PC-9 (cell line): ENCODE data around the gene DIPK1B. TPM values are rescaled to one million over a fixed set of nuclear protein-coding genes. Genes with fewer than 3 reads are reported as not detected.

Source experiments
- BruUV-seq: library from RNA; stranded (reverse); fragments of 400-500 nt; replicated peaks from 2 replicates; lab custom pipeline; 2021; lab: Mats Ljungman, UMichigan
- CTCF ChIA-PET: fragments of 300-600 bp; sonication (Branson Sonifier 250); formaldehyde crosslinking; loops from one replicate; lab custom pipeline; 2022; ENCODE audit warnings: antibody characterized with exemption; lab: Charles Lee
- POLR2A ChIA-PET: fragments of 300-600 bp; sonication (Branson Sonifier 250); formaldehyde crosslinking; loops from one replicate; lab custom pipeline; 2022; ENCODE audit warnings: antibody characterized with exemption; ENCODE audit not compliant: unreplicated experiment; lab: Charles Lee
- DNase-seq, 2 experiments: peaks; one replicate each; pipeline versions ENCODE4 v3.0.0 to v3.0.0-alpha.2; 2015 to 2022; ENCODE audit warnings: mixed read lengths in 1 of 2
- H2AFZ ChIP-seq: fragments of 200-600 bp; sonication (generic); 2 replicates; pipeline ENCODE4 v1.8.1; 2017; ENCODE audit warnings: antibody characterized with exemption
- H3F3A ChIP-seq: fragments of 200-600 bp; sonication (generic); 2 replicates; pipeline ENCODE4 v1.8.1; 2017; ENCODE audit warnings: antibody characterized with exemption, mild to moderate bottlenecking, low read depth; ENCODE audit not compliant: insufficient read depth
- H3K27ac ChIP-seq: fragments of 200-600 bp; sonication (generic); 2 replicates; pipeline ENCODE4 v1.6.1; 2016; ENCODE audit warnings: mixed run types
- H3K27me3 ChIP-seq: fragments of 200-600 bp; sonication (generic); 2 replicates; pipeline ENCODE4 v1.6.1; 2016; ENCODE audit warnings: low read depth, mixed run types; ENCODE audit not compliant: insufficient read depth
- H3K36me3 ChIP-seq: fragments of 200-600 bp; sonication (generic); 2 replicates; pipeline ENCODE4 v1.6.1; 2016; ENCODE audit warnings: low read depth, mixed run types
- H3K4me1 ChIP-seq: fragments of 200-600 bp; sonication (generic); replicated peaks from 2 replicates; pipeline ENCODE4 v1.6.1; 2016; ENCODE audit warnings: mixed run types; ENCODE audit not compliant: insufficient read depth
- H3K4me2 ChIP-seq: fragments of 200-600 bp; sonication (generic); 2 replicates; pipeline ENCODE4 v1.6.1; 2017; ENCODE audit warnings: mixed run types
- H3K4me3 ChIP-seq: fragments of 200-600 bp; sonication (generic); 2 replicates; pipeline ENCODE4 v1.6.1; 2016; ENCODE audit warnings: mixed run types
- H3K79me2 ChIP-seq: fragments of 200-600 bp; sonication (generic); 2 replicates; pipeline ENCODE4 v1.6.1; 2017; ENCODE audit warnings: low read depth, mixed run types
- H3K9me2 ChIP-seq: fragments of 200-600 bp; sonication (generic); 2 replicates; pipeline ENCODE4 v1.8.1; 2017; ENCODE audit warnings: mild to moderate bottlenecking; ENCODE audit not compliant: insufficient read depth
- H3K9me3 ChIP-seq: fragments of 200-600 bp; sonication (generic); 2 replicates; pipeline ENCODE4 v1.8.1; 2016; ENCODE audit warnings: low read depth; ENCODE audit not compliant: insufficient read depth
- H4K20me1 ChIP-seq: fragments of 200-600 bp; sonication (generic); 2 replicates; pipeline ENCODE4 v1.8.1; 2017; ENCODE audit not compliant: insufficient read depth
- EZH2 ChIP-seq: fragments of 200-600 bp; sonication (generic); IDR thresholded peaks from 2 replicates; pipeline ENCODE4 v1.8.0; 2017; ENCODE audit warnings: antibody characterized with exemption, low read depth
- intact Hi-C: fragments of 100-400 bp; cut with micrococcal nuclease; formaldehyde crosslinking; loops from one replicate; pipeline ENCODE4 v1.10.0; 2022; ENCODE audit not compliant: unreplicated experiment
- total RNA-seq: library from RNA; stranded (reverse); gene quantifications from 2 replicates; pipeline ENCODE4 v1.2.3, GENCODE V29; 2021
- TF ChIP-seq, protein P1 (sequence below): fragments of 200-600 bp; sonication (generic); conservative IDR thresholded peaks from 2 replicates; pipeline ENCODE4 v1.6.1; 2017; ENCODE audit warnings: mixed run types, antibody characterized with exemption, mild to moderate bottlenecking, moderate library complexity

Gene DIPK1B
- total RNA-seq, 1 experiment from 2014 or later = 19.0 TPM

DNA sequence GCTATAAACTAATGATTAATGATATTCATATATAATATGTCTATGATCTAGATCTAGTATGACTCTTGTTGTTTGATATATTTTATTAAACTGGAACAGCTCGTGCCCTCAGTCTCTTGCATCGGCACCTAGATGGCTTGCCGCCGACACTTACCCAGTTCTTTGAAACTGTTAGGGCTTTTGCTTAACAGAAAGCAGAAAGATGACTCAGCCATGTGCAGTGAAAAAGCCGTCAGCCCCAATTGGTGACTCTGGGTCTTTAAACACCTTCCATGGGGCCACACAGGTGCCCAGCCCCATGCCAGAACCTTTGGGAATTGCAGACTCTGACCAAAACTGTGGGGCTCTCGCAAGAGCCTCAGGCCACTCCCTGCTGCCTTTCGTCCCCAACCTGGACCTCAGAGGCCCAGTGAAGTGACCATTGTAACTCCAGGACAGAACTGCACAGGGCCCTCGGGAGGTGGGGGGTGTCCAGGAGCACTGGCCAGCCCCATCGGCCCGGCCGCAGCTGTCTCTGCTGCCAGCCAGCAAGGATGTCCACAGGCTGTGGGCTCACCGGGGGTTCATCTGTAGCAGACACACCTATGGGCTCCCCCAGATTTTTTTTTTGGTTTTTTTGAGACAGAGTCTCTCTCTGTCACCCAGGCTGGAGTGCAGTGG lies 22.6 kb downstream of the DIPK1B start:
- no TSS peak for BruUV-seq
- CTCF ChIA-PET = no interaction called here
- H3K4me1 ChIP-seq = no peaks in the 10 kb centered on the region

DNA sequence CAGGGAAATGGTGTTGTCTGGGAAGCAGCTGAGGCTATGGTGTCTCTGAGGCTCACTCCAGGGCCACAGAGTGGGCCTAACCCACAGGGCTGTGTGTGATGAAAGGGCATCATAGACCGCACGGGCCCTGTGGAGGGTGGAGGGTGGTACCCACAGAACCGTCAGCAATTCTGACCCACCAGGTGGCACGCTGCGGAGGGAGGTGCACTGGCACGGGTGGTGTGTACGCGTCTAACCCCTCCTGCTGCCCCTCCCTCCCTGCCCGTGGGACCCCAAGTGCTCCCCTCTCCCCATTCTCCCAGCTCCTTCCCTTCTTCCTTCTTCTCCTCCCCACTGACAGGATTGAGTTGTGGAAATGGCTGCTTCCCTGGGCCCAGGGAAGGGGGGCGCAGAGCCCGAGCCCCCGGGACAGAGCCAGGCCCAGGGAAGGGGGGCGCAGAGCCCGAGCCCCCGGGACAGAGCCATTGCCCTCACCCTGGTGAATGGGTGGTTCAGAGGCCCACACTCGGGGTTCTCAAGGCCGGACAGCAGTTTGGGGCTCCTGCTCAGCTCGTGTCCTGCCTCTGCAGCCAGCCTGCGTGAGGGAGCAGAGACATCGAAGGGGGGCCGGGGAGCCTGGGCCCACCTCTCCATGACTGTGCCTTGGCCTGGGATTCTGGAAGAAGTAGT lies 23.6 kb downstream of the DIPK1B start:
- TF ChIP-seq, protein P1, sequence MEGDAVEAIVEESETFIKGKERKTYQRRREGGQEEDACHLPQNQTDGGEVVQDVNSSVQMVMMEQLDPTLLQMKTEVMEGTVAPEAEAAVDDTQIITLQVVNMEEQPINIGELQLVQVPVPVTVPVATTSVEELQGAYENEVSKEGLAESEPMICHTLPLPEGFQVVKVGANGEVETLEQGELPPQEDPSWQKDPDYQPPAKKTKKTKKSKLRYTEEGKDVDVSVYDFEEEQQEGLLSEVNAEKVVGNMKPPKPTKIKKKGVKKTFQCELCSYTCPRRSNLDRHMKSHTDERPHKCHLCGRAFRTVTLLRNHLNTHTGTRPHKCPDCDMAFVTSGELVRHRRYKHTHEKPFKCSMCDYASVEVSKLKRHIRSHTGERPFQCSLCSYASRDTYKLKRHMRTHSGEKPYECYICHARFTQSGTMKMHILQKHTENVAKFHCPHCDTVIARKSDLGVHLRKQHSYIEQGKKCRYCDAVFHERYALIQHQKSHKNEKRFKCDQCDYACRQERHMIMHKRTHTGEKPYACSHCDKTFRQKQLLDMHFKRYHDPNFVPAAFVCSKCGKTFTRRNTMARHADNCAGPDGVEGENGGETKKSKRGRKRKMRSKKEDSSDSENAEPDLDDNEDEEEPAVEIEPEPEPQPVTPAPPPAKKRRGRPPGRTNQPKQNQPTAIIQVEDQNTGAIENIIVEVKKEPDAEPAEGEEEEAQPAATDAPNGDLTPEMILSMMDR = no peak
- no peak for TF ChIP-seq EZH2
- Histone ChIP-seq H3K27ac (no peak overlapping the region), H3K27me3 (peaks cover 33% of the 10 kb centered on the region), H3K4me1 (no peaks in the 10 kb centered on the region), H3K9me3 (no peaks in the 10 kb centered on the region), H3K4me3 (no peak overlapping the region), H3K9me2 (no peaks in the 10 kb centered on the region), H3K36me3 (no peaks in the 10 kb centered on the region), H3K79me2 (peaks cover 7% of the 10 kb centered on the region; the same call in 1 of the 2 replicates), H3K4me2 (no peak overlapping the region), H3F3A (peaks cover 9% of the 10 kb centered on the region), H2AFZ (no peak overlapping the region), H4K20me1 (no peaks in the 10 kb centered on the region)
- ChIA-PET CTCF (no interaction called here), POLR2A (interaction anchor here (0.7 kb wide), 1 partner anchor 13 kb away, joined by 3 read pairs; no protein-coding TSS in a partner anchor)
- intact Hi-C loops = no loop called here
- no peak for DNase-seq
- no TSS peak for BruUV-seq

More for the DNA sequence above, 22.6 kb downstream of the DIPK1B start:
- Histone ChIP-seq H4K20me1 (no peaks in the 10 kb centered on the region), H3K9me2 (no peaks in the 10 kb centered on the region), H3K27ac (no peak overlapping the region), H3K4me3 (no peak overlapping the region), H3K79me2 (peaks cover 16% of the 10 kb centered on the region), H2AFZ (no peak overlapping the region), H3F3A (peaks cover 17% of the 10 kb centered on the region), H3K9me3 (no peaks in the 10 kb centered on the region), H3K4me2 (no peak overlapping the region), H3K27me3 (peaks cover 24% of the 10 kb centered on the region), H3K36me3 (no peaks in the 10 kb centered on the region)
- no peak for TF ChIP-seq EZH2
- TF ChIP-seq, protein P1 = no peak
- POLR2A ChIA-PET = interaction anchor here (0.7 kb wide), 1 partner anchor 12 kb away, joined by 3 read pairs; no protein-coding TSS in a partner anchor
- intact Hi-C loops = no loop called here
- no peak for DNase-seq

DNA sequence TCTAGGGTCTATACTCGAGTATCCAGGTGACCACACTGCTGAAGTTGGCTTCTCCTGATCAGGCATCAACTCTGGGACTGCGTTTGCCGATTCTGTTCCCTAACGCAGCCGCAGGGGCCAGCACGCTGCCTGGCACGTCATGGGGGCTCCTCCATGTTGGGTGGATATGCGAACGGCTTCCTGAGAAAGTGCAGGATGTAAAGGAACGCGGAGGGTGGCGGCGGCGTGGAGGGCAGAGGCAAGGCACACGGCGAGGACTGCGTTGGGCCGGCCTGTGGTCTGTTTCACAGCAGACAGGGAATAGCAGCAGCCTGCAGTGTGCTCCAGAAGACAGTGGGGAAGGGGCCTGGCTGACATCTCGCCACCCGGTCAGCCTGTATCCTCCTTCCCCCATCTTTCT lies 26.6 kb downstream of the DIPK1B start:
- H3F3A ChIP-seq = no peaks in the 10 kb centered on the region; the same call in 1 of the 2 replicates
- H3K79me2 ChIP-seq = no peaks in the 10 kb centered on the region
- H3K4me1 ChIP-seq = no peaks in the 10 kb centered on the region
- H4K20me1 ChIP-seq = no peaks in the 10 kb centered on the region
- no peak overlapping the region for H3K27ac ChIP-seq
- peaks cover 63% of the 10 kb centered on the region for H3K27me3 ChIP-seq
- H3K4me2 ChIP-seq = no peak overlapping the region
- intact Hi-C loops = no loop called here
- TF ChIP-seq, protein P1 = no peak
- no peak for TF ChIP-seq EZH2
- H3K36me3 ChIP-seq = no peaks in the 10 kb centered on the region
- no TSS peak for BruUV-seq
- CTCF ChIA-PET = no interaction called here
- H3K4me3 ChIP-seq = no peak overlapping the region
- no peak overlapping the region for H2AFZ ChIP-seq
- no peaks in the 10 kb centered on the region for H3K9me2 ChIP-seq
- H3K9me3 ChIP-seq = no peaks in the 10 kb centered on the region
- no peak for DNase-seq
- POLR2A ChIA-PET = no interaction called here
